Gastroesophageal sphincter (tissue), 4 donors: ENCODE measurements around the gene TST. TPM values are rescaled to one million over a fixed set of nuclear protein-coding genes. Genes with fewer than 3 reads are reported as not detected.

ENCODE experiments used
- ATAC-seq: fragments of 150-250 bp; one replicate; pipeline ENCODE4 v1.9.1; 2016; ENCODE audit warnings: mild to moderate bottlenecking, moderate library complexity
- H3K27ac ChIP-seq, 4 donors: fragments of 200-600 bp; sonication (generic) in 3 of 4; 1 replicate in 3 of 4; 2 replicates in 1 of 4; pipeline ENCODE4 v1.5.1; 2016 to 2019
- H3K27me3 ChIP-seq: fragments of 200-600 bp; sonication (generic); one replicate; pipeline ENCODE4 v1.5.1; 2019
- H3K36me3 ChIP-seq, 2 donors: fragments of 200-600 bp; sonication (generic); one replicate each; pipeline ENCODE4 v1.5.1; 2019; ENCODE audit warnings: control low read depth in 1 of 2
- H3K4me1 ChIP-seq, 3 donors: fragments of 200-600 bp; sonication (generic); 1 replicate in 2 of 3; 2 replicates in 1 of 3; pipeline ENCODE4 v1.5.1; 2016 to 2019; ENCODE audit warnings: control low read depth in 2 of 3
- H3K4me3 ChIP-seq, 2 donors: fragments of 200-600 bp; sonication (generic); one replicate each; pipeline ENCODE4 v1.5.1; 2019; ENCODE audit warnings: mild to moderate bottlenecking in 1 of 2, moderate library complexity in 1 of 2
- H3K9me3 ChIP-seq, 3 donors: fragments of 200-600 bp; sonication (generic); one replicate each; pipeline ENCODE4 v1.5.1; 2017 to 2019; ENCODE audit warnings: control low read depth in 2 of 3
- CTCF ChIP-seq, 4 experiments: fragments of 200-600 bp in 2 of 4; fragments of 450-650 bp in 2 of 4; sonication (generic) in 1 of 4; IDR thresholded peaks; one replicate each; pipeline ENCODE4 v1.5.1; 2017 to 2019; ENCODE audit warnings: antibody characterized with exemption in 4 of 4, mild to moderate bottlenecking in 2 of 4, moderate library complexity in 2 of 4
- EP300 ChIP-seq: sonication (generic); formaldehyde crosslinking; IDR thresholded peaks from one replicate; pipeline ENCODE4 v1.6.1; 2017; ENCODE audit warnings: antibody characterized with exemption, mild to moderate bottlenecking
- POLR2A ChIP-seq, 2 donors: fragments of 450-650 bp; IDR thresholded peaks; one replicate each; pipeline ENCODE4 v1.6.1; 2017; ENCODE audit warnings: antibody characterized with exemption in 2 of 2, mild to moderate bottlenecking in 2 of 2, moderate library complexity in 1 of 2
- POLR2AphosphoS5 ChIP-seq: sonication (generic); formaldehyde crosslinking; IDR thresholded peaks from one replicate; pipeline ENCODE4 v1.6.1; 2017; ENCODE audit warnings: antibody characterized with exemption
- WGBS, 2 donors: methylation state at CpG; one replicate each; pipeline ENCODE4 v1.1.5; 2018; ENCODE audit warnings: low coverage in 1 of 2; 5-methylcytosine and 5-hydroxymethylcytosine counted together
- total RNA-seq, 4 donors: library from RNA; depleted of rRNA; stranded (reverse); fragments of >200 nt; gene quantifications; one replicate each; pipeline ENCODE4 v1.1.0, GENCODE V29; 2016

TST gene
- total RNA-seq, 4 donors from 2014 or later = 19.1 to 38.7 (median 31.7) TPM

- TF ChIP-seq CTCF (IDR thresholded peaks at IDR 0.05) (no peak), EP300 (no peak), POLR2A (IDR thresholded peaks at IDR 0.05) (no peak), POLR2AphosphoS5 (no peak)
- no peak overlapping the region for H3K4me3 ChIP-seq
- no peak overlapping the region for H3K27ac ChIP-seq
- WGBS, 2 donors = 90 to 100% methylated on average over 1 to 2 of the region's 12 CpGs
- no peak for ATAC-seq
- no peaks in the 10 kb centered on the region for H3K27me3 ChIP-seq
- H3K36me3 ChIP-seq = peaks cover 0 to 80% of the 10 kb centered on the region in 2 donors
- peaks cover 0 to 13% (median 4%) of the 10 kb centered on the region in 3 donors for H3K4me1 ChIP-seq
- H3K9me3 ChIP-seq = no peaks in the 10 kb centered on the region
Observed at GRCh38 chr22:37057796-37058510, 38.7 kb upstream of the TST start.

GRCh38 chr22:37057226-37057625 is 38.0 kb upstream of the TST start:
- H3K9me3 ChIP-seq = no peaks in the 10 kb centered on the region
- WGBS, 2 donors = 100% methylated on average over 1 of the region's 9 CpGs; no CpG with 5 or more reads in 1 of the 2 donors
- H3K36me3 ChIP-seq = peaks cover 0 to 80% of the 10 kb centered on the region in 2 donors
- H3K27ac ChIP-seq = no peak overlapping the region
- no peaks in the 10 kb centered on the region for H3K27me3 ChIP-seq
- no peak for ATAC-seq
- TF ChIP-seq POLR2AphosphoS5 (no peak), POLR2A (IDR thresholded peaks at IDR 0.05) (no peak), CTCF (IDR thresholded peaks at IDR 0.05) (no peak), EP300 (no peak)
- H3K4me1 ChIP-seq = peaks cover 0 to 20% (median 9%) of the 10 kb centered on the region in 3 donors
- H3K4me3 ChIP-seq = no peak overlapping the region

GRCh38 chr22:37056246-37056645 is 37.0 kb upstream of the TST start:
- WGBS, 2 donors = 95% methylated on average over 11 of the region's 13 CpGs; no CpG with 5 or more reads in 1 of the 2 donors
- TF ChIP-seq CTCF (IDR thresholded peaks at IDR 0.05) (no peak), EP300 (no peak), POLR2A (IDR thresholded peaks at IDR 0.05) (no peak), POLR2AphosphoS5 (no peak)
- H3K27me3 ChIP-seq = no peaks in the 10 kb centered on the region
- ATAC-seq = no peak
- H3K4me3 ChIP-seq = no peak overlapping the region
- no peaks in the 10 kb centered on the region for H3K9me3 ChIP-seq
- peaks cover 0 to 71% of the 10 kb centered on the region in 2 donors for H3K36me3 ChIP-seq
- H3K27ac ChIP-seq = no peak overlapping the region
- peaks cover 0 to 29% (median 9%) of the 10 kb centered on the region in 3 donors for H3K4me1 ChIP-seq

- Histone ChIP-seq H3K36me3 (peaks cover 0 to 57% of the 10 kb centered on the region in 2 donors), H3K27me3 (no peaks in the 10 kb centered on the region), H3K4me1 (peaks cover 0 to 33% (median 9%) of the 10 kb centered on the region in 3 donors), H3K9me3 (no peaks in the 10 kb centered on the region), H3K27ac (no peak overlapping the region), H3K4me3 (no peak overlapping the region)
- 92 to 98% methylated on average over 8 to 10 of the region's 20 CpGs for WGBS, 2 donors
- no peak for ATAC-seq
- TF ChIP-seq POLR2AphosphoS5 (no peak), POLR2A (IDR thresholded peaks at IDR 0.05) (no peak), CTCF (IDR thresholded peaks at IDR 0.05) (no peak)
Observed at GRCh38 chr22:37054600-37055365, 35.5 kb upstream of the TST start.

GRCh38 chr22:37054056-37054395 is 34.8 kb upstream of the TST start:
- Histone ChIP-seq H3K9me3 (no peaks in the 10 kb centered on the region), H3K4me3 (no peak overlapping the region), H3K27me3 (no peaks in the 10 kb centered on the region), H3K4me1 (peaks cover 0 to 33% (median 9%) of the 10 kb centered on the region in 3 donors), H3K27ac (no peak overlapping the region), H3K36me3 (peaks cover 0 to 49% of the 10 kb centered on the region in 2 donors)
- TF ChIP-seq POLR2A (IDR thresholded peaks at IDR 0.05) (no peak), CTCF (IDR thresholded peaks at IDR 0.05) (no peak), EP300 (no peak), POLR2AphosphoS5 (no peak)
- no CpG with 5 or more reads among the region's 8 CpGs for WGBS, 2 donors
- no peak for ATAC-seq
